Progenitor cell of endocrine pancreas (in vitro differentiated cells): ENCODE results near the gene MT1A. TPM values are rescaled to one million over a fixed set of nuclear protein-coding genes. Genes with fewer than 3 reads are reported as not detected.
"Not testable (repeated sequence)": the region's sequence is repeated elsewhere in the genome, so short reads cannot be mapped to it uniquely, and the experiment has no call there.

Experiments
- DNase-seq: peaks from one replicate; pipeline ENCODE4 v3.0.0; 2021; ENCODE audit warnings: low spot score; ENCODE audit not compliant: unreplicated experiment
- H3K27ac Mint-ChIP-seq: 2 replicates; pipeline ENCODE4 v1.8.0; 2021; ENCODE audit warnings: mild to moderate bottlenecking, moderate library complexity, mixed read lengths
- H3K27me3 Mint-ChIP-seq: 2 replicates; pipeline ENCODE4 v1.8.0; 2021; ENCODE audit warnings: mixed read lengths
- H3K36me3 Mint-ChIP-seq: 2 replicates; pipeline ENCODE4 v1.8.0; 2022; ENCODE audit warnings: mixed read lengths; ENCODE audit not compliant: insufficient read depth
- H3K4me1 Mint-ChIP-seq: 2 replicates; pipeline ENCODE4 v1.8.0; 2021; ENCODE audit warnings: low read depth, mixed read lengths
- H3K4me3 Mint-ChIP-seq: 2 replicates; pipeline ENCODE4 v1.8.0; 2021; ENCODE audit warnings: low read depth, mild to moderate bottlenecking, moderate library complexity, mixed read lengths
- H3K9me3 Mint-ChIP-seq: 2 replicates; pipeline ENCODE4 v1.8.0; 2021; ENCODE audit warnings: low read depth, mixed read lengths
- CTCF ChIP-seq: fragments of 200-600 bp; sonication (generic); IDR thresholded peaks from one replicate; pipeline ENCODE4 v1.5.0; 2021; ENCODE audit warnings: antibody characterized with exemption, mild to moderate bottlenecking; ENCODE audit not compliant: unreplicated experiment
- total RNA-seq: library from RNA; stranded (reverse); gene quantifications from 2 replicates; pipeline ENCODE4 v1.2.1, GENCODE V29; 2021

MT1A gene
- total RNA-seq, 1 donor from 2014 or later, result not detected

- Mint-ChIP-seq H3K4me3 (no peak overlapping the region), H3K36me3 (no peaks in the 10 kb centered on the region), H3K27ac (no peak overlapping the region), H3K4me1 (peaks cover 7% of the 10 kb centered on the region), H3K27me3 (peaks cover 96% of the 10 kb centered on the region), H3K9me3 (no peaks in the 10 kb centered on the region)
- peak; percentile 57 for TF ChIP-seq CTCF
- DNase-seq, result no peak
Measured at GRCh38 chr16:56673921-56674320, 35.5 kb downstream of the MT1A start.

GRCh38 chr16:56674570-56674969 lies 36.1 kb downstream of the MT1A start:
- H3K9me3 Mint-ChIP-seq, DNase-seq, H3K4me1 Mint-ChIP-seq, H3K27ac Mint-ChIP-seq, H3K4me3 Mint-ChIP-seq, H3K36me3 Mint-ChIP-seq: not testable (repeated sequence)
- peaks cover 95% of the 10 kb centered on the region for H3K27me3 Mint-ChIP-seq

- H3K4me1 Mint-ChIP-seq, result peaks cover 7% of the 10 kb centered on the region
- peak overlapping the region; percentile 45 for H3K4me3 Mint-ChIP-seq
- peaks cover 93% of the 10 kb centered on the region for H3K27me3 Mint-ChIP-seq
- no peaks in the 10 kb centered on the region for H3K9me3 Mint-ChIP-seq
- H3K27ac Mint-ChIP-seq, result no peak overlapping the region
- H3K36me3 Mint-ChIP-seq, result no peaks in the 10 kb centered on the region
- no peak for DNase-seq
- TF ChIP-seq CTCF, result no peak
Measured at GRCh38 chr16:56675685-56676210, 37.3 kb downstream of the MT1A start.

GRCh38 chr16:56677474-56677873 lies 39.0 kb downstream of the MT1A start:
- no peak for DNase-seq
- H3K4me3 Mint-ChIP-seq, result no peak overlapping the region
- no peaks in the 10 kb centered on the region for H3K9me3 Mint-ChIP-seq
- H3K27me3 Mint-ChIP-seq, result peaks cover 92% of the 10 kb centered on the region
- H3K36me3 Mint-ChIP-seq, result no peaks in the 10 kb centered on the region
- peaks cover 7% of the 10 kb centered on the region for H3K4me1 Mint-ChIP-seq
- no peak for TF ChIP-seq CTCF
- no peak overlapping the region for H3K27ac Mint-ChIP-seq

- Mint-ChIP-seq H3K36me3 (no peaks in the 10 kb centered on the region), H3K27me3 (peaks cover 92% of the 10 kb centered on the region)
Measured at GRCh38 chr16:56679078-56679730, 40.7 kb downstream of the MT1A start.

More at GRCh38 chr16:56679078-56679730, 40.7 kb downstream of the MT1A start:
- Mint-ChIP-seq H3K4me3 (no peak overlapping the region), H3K27ac (no peak overlapping the region), H3K9me3 (no peaks in the 10 kb centered on the region), H3K4me1 (peaks cover 7% of the 10 kb centered on the region)
- no peak for TF ChIP-seq CTCF
- DNase-seq, result no peak
